Ascending aorta (tissue), 2 donors: ENCODE data around the gene EPHB2. TPM values are rescaled to one million over a fixed set of nuclear protein-coding genes. Genes with fewer than 3 reads are reported as not detected.

ENCODE experiments used
- DNase-seq, 2 donors: peaks; one replicate each; pipeline ENCODE4 v3.0.0-alpha.2; 2019; ENCODE audit warnings: low spot score in 2 of 2
- H3K27ac ChIP-seq, 2 donors: fragments of 200-600 bp; sonication (generic); one replicate each; pipeline ENCODE4 v1.5.1; 2016 to 2017; ENCODE audit warnings: mild to moderate bottlenecking in 1 of 2
- H3K27me3 ChIP-seq: fragments of 200-600 bp; sonication (generic); one replicate; pipeline ENCODE4 v1.5.1; 2017
- H3K36me3 ChIP-seq, 2 donors: fragments of 200-600 bp; sonication (generic); one replicate each; pipeline ENCODE4 v1.5.1; 2016
- H3K4me1 ChIP-seq, 2 donors: fragments of 200-600 bp; sonication (generic); one replicate each; pipeline ENCODE4 v1.5.1; 2016 to 2017; ENCODE audit warnings: mild to moderate bottlenecking in 1 of 2
- H3K4me3 ChIP-seq, 2 donors: fragments of 200-600 bp; sonication (generic); one replicate each; pipeline ENCODE4 v1.5.1; 2016 to 2017; ENCODE audit warnings: mild to moderate bottlenecking in 1 of 2
- H3K9me3 ChIP-seq, 2 donors: fragments of 200-600 bp; sonication (generic); one replicate each; pipeline ENCODE4 v1.5.1; 2016
- CTCF ChIP-seq, 3 experiments: fragments of 200-600 bp in 2 of 3; fragments of 450-650 bp in 1 of 3; sonication (generic) in 2 of 3; IDR thresholded peaks; one replicate each; pipeline ENCODE4 v1.5.1; 2016 to 2019; ENCODE audit warnings: antibody characterized with exemption in 3 of 3, mild to moderate bottlenecking in 1 of 3, moderate library complexity in 1 of 3
- intact Hi-C: fragments of 100-400 bp; cut with DNase I; formaldehyde crosslinking; loops from one replicate; pipeline ENCODE4 v1.15.1; 2023
- total RNA-seq: library from RNA; depleted of rRNA; stranded (reverse); fragments of >200 nt; gene quantifications from one replicate; pipeline ENCODE4 v1.1.0, GENCODE V29; 2016

Gene EPHB2
- total RNA-seq, 1 donor from 2014 or later = 3.2 TPM

DNA sequence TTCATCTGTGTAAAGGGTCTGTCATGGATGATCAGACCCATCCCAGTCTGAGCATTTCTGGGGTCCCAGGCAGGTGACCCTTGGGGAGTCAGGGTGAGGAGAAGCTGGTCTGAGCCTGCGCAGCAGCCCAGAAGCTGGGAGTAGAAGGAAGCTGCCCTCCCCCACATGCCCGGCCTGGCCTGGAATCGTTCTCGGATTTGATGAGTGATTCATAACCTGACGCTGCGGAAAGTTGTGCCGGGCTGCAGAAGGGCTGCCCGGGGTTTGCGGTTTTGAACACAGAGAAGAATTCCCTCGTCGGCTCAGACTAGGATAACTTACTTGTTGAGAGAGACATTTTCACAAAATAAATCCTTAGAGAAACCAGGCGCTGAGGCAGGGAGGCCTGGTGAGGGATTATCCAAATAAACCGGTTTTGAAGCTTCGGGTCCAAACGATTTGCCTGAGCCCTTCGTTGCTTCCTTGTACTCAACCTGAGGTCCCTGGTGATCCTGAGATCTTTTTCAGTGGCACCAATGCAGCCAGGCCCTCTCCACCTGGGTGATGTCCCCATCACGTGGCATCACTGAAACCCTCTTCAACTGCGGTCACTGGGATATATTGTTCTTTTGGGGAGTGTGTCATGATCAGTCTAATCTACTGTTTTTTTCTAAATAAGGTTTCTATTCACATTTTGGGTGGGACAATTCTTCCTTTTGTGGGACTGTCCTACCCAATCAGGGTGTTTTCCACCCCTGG is 29.2 kb downstream of the EPHB2 start:
- Histone ChIP-seq H3K9me3 (no peaks in the 10 kb centered on the region), H3K27ac (peak overlapping the region in 1 of 2 donors; percentile 12), H3K4me3 (peak overlapping the region in 1 of 2 donors; percentile 24), H3K4me1 (peaks cover 0 to 2% of the 10 kb centered on the region in 2 donors), H3K36me3 (no peaks in the 10 kb centered on the region), H3K27me3 (no peaks in the 10 kb centered on the region)
- peak in 1 of 2 donors; percentile 82 for DNase-seq
- intact Hi-C loops = no loop called here
- TF ChIP-seq CTCF (IDR thresholded peaks at IDR 0.05) = no peak

GRCh38 chr1:22741118-22741517 is 30.5 kb downstream of the EPHB2 start:
- Histone ChIP-seq H3K36me3 (no peaks in the 10 kb centered on the region), H3K4me1 (peaks cover 0 to 2% of the 10 kb centered on the region in 2 donors), H3K27me3 (no peaks in the 10 kb centered on the region), H3K4me3 (no peak overlapping the region), H3K27ac (no peak overlapping the region), H3K9me3 (no peaks in the 10 kb centered on the region)
- intact Hi-C loops = no loop called here
- DNase-seq = no peak
- no peak for TF ChIP-seq CTCF (IDR thresholded peaks at IDR 0.05)

DNA sequence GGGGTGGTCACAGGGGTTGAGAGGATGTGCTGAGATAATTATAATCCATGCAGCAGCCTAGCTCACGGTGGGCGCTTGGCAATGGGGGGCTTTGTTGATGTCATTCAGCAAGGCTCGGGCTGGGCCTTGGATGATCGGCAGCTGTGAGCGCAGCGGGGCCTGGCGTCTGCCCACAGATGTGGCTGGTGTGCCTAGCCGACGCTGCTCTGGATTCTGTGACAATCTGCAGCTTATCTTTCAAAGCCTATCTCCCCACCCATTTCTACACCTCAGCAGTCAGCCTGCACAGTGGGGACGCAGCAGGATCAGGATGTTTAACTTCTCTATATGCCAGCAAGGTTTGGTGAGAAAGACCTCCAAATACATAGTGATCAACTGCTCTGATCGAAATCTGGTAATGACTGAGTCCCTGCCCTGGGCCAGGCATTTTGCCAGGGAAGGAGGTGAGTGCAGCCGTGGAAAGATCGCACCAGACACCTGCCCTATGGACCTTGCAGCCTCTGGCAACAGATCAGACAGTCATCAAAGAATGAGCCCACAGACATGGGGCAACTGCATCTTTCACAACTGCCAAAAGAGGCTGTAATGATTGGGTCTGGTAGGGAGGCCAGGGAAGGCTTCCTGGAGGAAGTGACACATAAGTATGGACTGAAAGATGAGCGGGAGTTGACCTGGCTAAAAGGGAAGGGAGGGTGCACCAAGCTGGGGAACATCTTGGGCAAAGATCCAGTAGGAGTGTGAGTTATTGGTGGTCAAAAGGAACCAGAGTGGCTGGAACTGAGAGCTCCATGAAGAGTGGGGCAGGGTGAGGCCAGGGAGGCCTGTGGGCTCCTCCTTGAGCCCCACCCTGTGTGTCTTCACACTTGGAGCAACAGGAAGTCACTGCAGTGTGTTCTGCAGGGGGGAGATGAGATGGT is 35.3 kb downstream of the EPHB2 start:
- Histone ChIP-seq H3K4me3 (no peak overlapping the region), H3K27ac (no peak overlapping the region), H3K4me1 (peaks cover 0 to 5% of the 10 kb centered on the region in 2 donors), H3K9me3 (no peaks in the 10 kb centered on the region), H3K36me3 (no peaks in the 10 kb centered on the region), H3K27me3 (no peaks in the 10 kb centered on the region)
- no peak for TF ChIP-seq CTCF (IDR thresholded peaks at IDR 0.05)
- intact Hi-C loops = no loop called here
- DNase-seq = no peak

DNA sequence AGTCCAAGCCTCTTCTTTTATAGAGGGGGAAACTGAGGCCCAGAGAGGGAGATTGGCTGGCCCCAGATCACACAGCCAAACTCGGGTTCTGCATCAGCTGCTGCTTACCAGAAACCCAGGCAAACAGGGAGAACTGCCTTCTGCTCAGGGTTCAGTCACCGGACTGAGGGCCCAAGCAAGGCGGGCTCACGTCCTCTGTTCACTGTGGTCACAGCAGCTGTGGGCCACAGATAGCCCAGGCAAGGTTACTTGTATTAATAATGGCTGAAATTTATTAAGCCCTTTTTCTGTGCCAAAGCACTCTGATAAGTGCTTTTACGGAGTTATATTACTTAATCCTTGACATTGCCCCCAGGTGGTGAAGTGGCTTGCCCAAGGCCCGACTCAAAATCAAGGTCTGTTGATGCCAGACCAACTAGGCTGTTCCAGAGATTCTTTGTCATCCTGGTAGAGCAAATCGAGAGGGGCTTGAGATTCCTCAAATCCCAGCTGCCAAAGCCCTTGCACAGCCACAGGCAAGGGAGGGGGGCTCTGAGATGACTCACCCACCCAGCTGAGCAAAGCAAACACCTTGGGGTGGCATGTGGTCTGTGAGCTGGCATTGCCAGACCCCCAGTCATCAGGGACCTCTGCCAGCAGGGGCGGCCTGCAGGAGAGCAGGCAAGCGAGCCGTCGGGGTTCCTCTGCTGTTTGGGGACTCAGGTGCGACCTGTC is 36.5 kb downstream of the EPHB2 start:
- DNase-seq = no peak
- no peak overlapping the region for H3K4me3 ChIP-seq
- no peaks in the 10 kb centered on the region for H3K27me3 ChIP-seq
- intact Hi-C loops = no loop called here
- no peaks in the 10 kb centered on the region for H3K36me3 ChIP-seq
- H3K4me1 ChIP-seq = peaks cover 0 to 5% of the 10 kb centered on the region in 2 donors
- no peaks in the 10 kb centered on the region for H3K9me3 ChIP-seq
- TF ChIP-seq CTCF (IDR thresholded peaks at IDR 0.05) = no peak
- no peak overlapping the region for H3K27ac ChIP-seq

DNA sequence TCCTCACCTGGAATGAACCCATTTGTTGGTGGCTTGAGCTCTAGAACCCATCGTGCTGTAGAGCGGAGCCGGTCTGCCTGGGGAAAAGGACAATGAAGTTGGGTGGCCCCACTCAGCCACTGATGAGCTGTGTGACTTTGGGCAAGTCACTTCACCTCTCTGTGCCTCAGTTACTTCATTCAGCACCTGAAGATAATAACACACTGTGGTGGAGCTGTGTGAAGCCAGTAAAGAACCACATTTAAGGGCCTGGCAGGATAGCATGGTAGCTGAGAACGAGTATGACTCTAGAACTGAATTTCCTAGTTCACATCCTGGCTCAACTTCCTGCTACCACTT is 37.1 kb downstream of the EPHB2 start:
- TF ChIP-seq CTCF (IDR thresholded peaks at IDR 0.05) = no peak

More for the DNA sequence above, 37.1 kb downstream of the EPHB2 start:
- Histone ChIP-seq H3K4me1 (peaks cover 0 to 5% of the 10 kb centered on the region in 2 donors), H3K4me3 (no peak overlapping the region), H3K9me3 (no peaks in the 10 kb centered on the region), H3K27me3 (no peaks in the 10 kb centered on the region), H3K27ac (no peak overlapping the region), H3K36me3 (no peaks in the 10 kb centered on the region)
- no peak for DNase-seq
- intact Hi-C loops = no loop called here
